Activated effector memory CD4-positive, alpha-beta T cell treated with Interleukin-2 at 50 U/mL for 16 hours (primary cell): ENCODE measurements around the gene CACNG3.
"Not testable (repeated sequence)": the region's sequence is repeated elsewhere in the genome, so short reads cannot be mapped to it uniquely, and the experiment has no call there.

Experiments used
- DNase-seq: peaks from one replicate; pipeline ENCODE4 v3.0.0-alpha.2; 2020

Gene CACNG3

GRCh38 chr16:24255456-24256371 lies at the start of gene CACNG3:
TSS of gene CACNG3 (plus strand) at chr16:24256335. CDS start at chr16:24256755, 420 bp downstream.
- peak; percentile 4 for DNase-seq

GRCh38 chr16:24206926-24207325 lies 49.2 kb upstream of the CACNG3 start:
- no peak for DNase-seq

- no peak for DNase-seq
Measured at GRCh38 chr16:24208710-24209109, 47.4 kb upstream of the CACNG3 start.

GRCh38 chr16:24214992-24215391 lies 41.1 kb upstream of the CACNG3 start:
- no peak for DNase-seq

- DNase-seq: no peak
Measured at GRCh38 chr16:24216961-24217360, 39.2 kb upstream of the CACNG3 start.

GRCh38 chr16:24217461-24217860 lies 38.7 kb upstream of the CACNG3 start:
- no peak for DNase-seq

- no peak for DNase-seq
Measured at GRCh38 chr16:24218299-24218698, 37.8 kb upstream of the CACNG3 start.

GRCh38 chr16:24221219-24221618 lies 34.9 kb upstream of the CACNG3 start:
- no peak for DNase-seq

GRCh38 chr16:24228514-24228913 lies 27.6 kb upstream of the CACNG3 start:
- DNase-seq: no peak

GRCh38 chr16:24232936-24233335 lies 23.2 kb upstream of the CACNG3 start:
- DNase-seq: no peak

GRCh38 chr16:24234737-24235136 lies 21.4 kb upstream of the CACNG3 start:
- DNase-seq: no peak

- no peak for DNase-seq
Measured at GRCh38 chr16:24235806-24236205, 20.3 kb upstream of the CACNG3 start.

GRCh38 chr16:24238846-24239245 lies 17.3 kb upstream of the CACNG3 start:
- not testable (repeated sequence) for DNase-seq

- no peak for DNase-seq
Measured at GRCh38 chr16:24246911-24247607, 9.1 kb upstream of the CACNG3 start.

GRCh38 chr16:24253192-24253591 lies 2.9 kb upstream of the CACNG3 start:
- peak; percentile 6 for DNase-seq

GRCh38 chr16:24257958-24258357 lies 1.8 kb downstream of the CACNG3 start:
- DNase-seq: no peak

- no peak for DNase-seq
Measured at GRCh38 chr16:24258791-24259190, 2.7 kb downstream of the CACNG3 start.

- no peak for DNase-seq
Measured at GRCh38 chr16:24262816-24263215, 6.7 kb downstream of the CACNG3 start.

- no peak for DNase-seq
Measured at GRCh38 chr16:24270721-24271442, 14.7 kb downstream of the CACNG3 start.

- no peak for DNase-seq
Measured at GRCh38 chr16:24272379-24272778, 16.2 kb downstream of the CACNG3 start.

GRCh38 chr16:24273508-24274182 lies 17.5 kb downstream of the CACNG3 start:
- DNase-seq: no peak

- DNase-seq: no peak
Measured at GRCh38 chr16:24275413-24275812, 19.3 kb downstream of the CACNG3 start.

GRCh38 chr16:24279982-24280515 lies 23.9 kb downstream of the CACNG3 start:
- no peak for DNase-seq
